Stimulated activated CD8-positive, alpha-beta memory T cell treated with anti-CD3 and anti-CD28 coated beads, Interleukin-7, amount 100 ng/mL, for 4 hours (primary cell): ENCODE data around the gene TRAFD1.

Experiments
- DNase-seq, 2 donors: peaks; one replicate each; pipeline ENCODE4 v3.0.0-alpha.2; 2020; ENCODE audit warnings: low read depth in 2 of 2

TRAFD1 gene

GRCh38 chr12:112158461-112159145 lies 33.2 kb downstream of the TRAFD1 start:
- peak in 1 of 2 donors; percentile 6 for DNase-seq

- DNase-seq: no peak
These were observed 33.8 kb downstream of the TRAFD1 start for GRCh38 chr12:112159146-112159541.

- DNase-seq: no peak
These were observed 35.3 kb downstream of the TRAFD1 start for GRCh38 chr12:112160611-112161010.

- DNase-seq: no peak
These were observed 36.4 kb downstream of the TRAFD1 start for GRCh38 chr12:112161711-112162110.

- DNase-seq: no peak
These were observed 37.0 kb downstream of the TRAFD1 start for GRCh38 chr12:112162241-112162790.

GRCh38 chr12:112163056-112163455 lies 37.7 kb downstream of the TRAFD1 start:
- DNase-seq: no peak

GRCh38 chr12:112163471-112163991 lies 38.2 kb downstream of the TRAFD1 start:
- DNase-seq: no peak

GRCh38 chr12:112164011-112164660 lies 38.8 kb downstream of the TRAFD1 start:
- no peak for DNase-seq

GRCh38 chr12:112165624-112166023 lies 40.3 kb downstream of the TRAFD1 start:
- no peak for DNase-seq

- DNase-seq: no peak
These were observed 41.0 kb downstream of the TRAFD1 start for GRCh38 chr12:112166051-112167015.

- no peak for DNase-seq
These were observed 41.7 kb downstream of the TRAFD1 start for GRCh38 chr12:112167031-112167461.

- no peak for DNase-seq
These were observed 42.6 kb downstream of the TRAFD1 start for GRCh38 chr12:112167718-112168525.

GRCh38 chr12:112168561-112168971 lies 43.2 kb downstream of the TRAFD1 start:
- no peak for DNase-seq

- no peak for DNase-seq
These were observed 44.0 kb downstream of the TRAFD1 start for GRCh38 chr12:112169161-112169872.

- no peak for DNase-seq
These were observed 44.6 kb downstream of the TRAFD1 start for GRCh38 chr12:112169966-112170365.

GRCh38 chr12:112170376-112170775 lies 45.0 kb downstream of the TRAFD1 start:
- DNase-seq: no peak

GRCh38 chr12:112170971-112171596 lies 45.7 kb downstream of the TRAFD1 start:
- no peak for DNase-seq

- no peak for DNase-seq
These were observed 47.4 kb downstream of the TRAFD1 start for GRCh38 chr12:112172556-112173324.
